Astrocyte (in vitro differentiated cells and primary cell): ENCODE data around the gene ACKR2. TPM values are rescaled to one million over a fixed set of nuclear protein-coding genes. Genes with fewer than 3 reads are reported as not detected.

Experiments
- DNase-seq: peaks from one replicate; pipeline ENCODE4 v3.0.0-alpha.2; 2010; ENCODE audit warnings: low read depth
- FAIRE-seq: peaks from 2 replicates; lab custom pipeline; 2011; peaks lifted over from hg19 to GRCh38; lab: Jason Lieb, UNC
- H2AFZ ChIP-seq: 2 replicates; pipeline ENCODE4 v1.6.0; 2012; ENCODE audit warnings: low read depth, low read length, inconsistent platforms
- H3K27ac ChIP-seq: 2 replicates; pipeline ENCODE4 v1.5.1; 2011; ENCODE audit warnings: low read depth, low read length, inconsistent platforms
- H3K27me3 ChIP-seq: 2 replicates; pipeline ENCODE4 v1.6.0; 2011; ENCODE audit warnings: low read length, inconsistent platforms; ENCODE audit not compliant: insufficient read depth
- H3K36me3 ChIP-seq: 2 replicates; pipeline ENCODE4 v1.5.1; 2011; ENCODE audit warnings: low read length, inconsistent platforms; ENCODE audit not compliant: insufficient read depth
- H3K4me1 ChIP-seq: 2 replicates; pipeline ENCODE4 v1.5.1; 2011; ENCODE audit warnings: low read length, inconsistent platforms; ENCODE audit not compliant: insufficient read depth
- H3K4me2 ChIP-seq: 2 replicates; pipeline ENCODE4 v1.6.0; 2012; ENCODE audit warnings: low read length, inconsistent platforms
- H3K4me3 ChIP-seq: 2 replicates; pipeline ENCODE4 v1.5.1; 2011; ENCODE audit warnings: low read depth, mild to moderate bottlenecking, low read length, inconsistent platforms; ENCODE audit not compliant: insufficient read depth
- H3K79me2 ChIP-seq: 2 replicates; pipeline ENCODE4 v1.6.0; 2012; ENCODE audit warnings: mild to moderate bottlenecking, low read length, inconsistent platforms; ENCODE audit not compliant: insufficient read depth
- H3K9ac ChIP-seq: 2 replicates; pipeline ENCODE4 v1.6.0; 2012; ENCODE audit warnings: mild to moderate bottlenecking, low read length, inconsistent platforms
- H3K9me3 ChIP-seq: 2 replicates; pipeline ENCODE4 v1.5.1; 2012; ENCODE audit warnings: low read depth, mild to moderate bottlenecking, low read length, inconsistent platforms; ENCODE audit not compliant: insufficient read depth
- H4K20me1 ChIP-seq: 2 replicates; pipeline ENCODE4 v1.6.0; 2012; ENCODE audit warnings: low read length, inconsistent platforms; ENCODE audit not compliant: insufficient read depth
- H3K27ac Mint-ChIP-seq: one replicate; pipeline ENCODE4 v1.8.0; 2021; ENCODE audit warnings: mild to moderate bottlenecking, mixed read lengths; ENCODE audit not compliant: unreplicated experiment
- H3K27me3 Mint-ChIP-seq: one replicate; pipeline ENCODE4 v1.8.0; 2021; ENCODE audit warnings: low read depth, mixed read lengths; ENCODE audit not compliant: unreplicated experiment
- H3K36me3 Mint-ChIP-seq: one replicate; pipeline ENCODE4 v1.8.0; 2021; ENCODE audit warnings: low read depth, mixed read lengths; ENCODE audit not compliant: unreplicated experiment
- H3K4me1 Mint-ChIP-seq: one replicate; pipeline ENCODE4 v1.8.0; 2021; ENCODE audit warnings: low read depth, mixed read lengths; ENCODE audit not compliant: unreplicated experiment
- H3K4me3 Mint-ChIP-seq: one replicate; pipeline ENCODE4 v1.8.0; 2021; ENCODE audit warnings: mild to moderate bottlenecking, moderate library complexity, mixed read lengths; ENCODE audit not compliant: unreplicated experiment
- H3K9me3 Mint-ChIP-seq: one replicate; pipeline ENCODE4 v1.8.0; 2021; ENCODE audit warnings: mild to moderate bottlenecking, mixed read lengths; ENCODE audit not compliant: unreplicated experiment
- CTCF ChIP-seq: IDR thresholded peaks from 2 replicates; pipeline ENCODE4 v1.5.1; 2011; ENCODE audit warnings: low read depth, mild to moderate bottlenecking, inconsistent platforms, low read length, moderate library complexity; ENCODE audit not compliant: insufficient read depth
- EZH2 ChIP-seq: IDR thresholded peaks from 2 replicates; pipeline ENCODE4 v1.6.1; 2012; ENCODE audit warnings: mild to moderate bottlenecking, low read length, inconsistent platforms; ENCODE audit not compliant: insufficient read depth
- total RNA-seq: library from RNA; stranded (reverse); gene quantifications from 2 replicates; pipeline ENCODE4 v1.2.1, GENCODE V29; 2021

ACKR2 gene
- total RNA-seq, 1 donor from 2014 or later = 1.7 TPM

- Histone ChIP-seq H4K20me1 (no peaks in the 10 kb centered on the region), H3K9me3 (no peaks in the 10 kb centered on the region), H3K27ac (no peak overlapping the region), H3K4me2 (no peak overlapping the region), H2AFZ (no peak overlapping the region), H3K9ac (no peak overlapping the region), H3K79me2 (no peaks in the 10 kb centered on the region), H3K27me3 (peaks cover 2% of the 10 kb centered on the region), H3K4me1 (no peaks in the 10 kb centered on the region), H3K36me3 (no peaks in the 10 kb centered on the region), H3K4me3 (no peak overlapping the region)
- DNase-seq (no peak), FAIRE-seq (no peak)
- H3K4me3 Mint-ChIP-seq = no peak overlapping the region
- H3K27me3 Mint-ChIP-seq = peaks cover 6% of the 10 kb centered on the region
- H3K27ac Mint-ChIP-seq = no peak overlapping the region
- TF ChIP-seq EZH2 (no peak), CTCF (no peak)
- peaks cover 7% of the 10 kb centered on the region for H3K9me3 Mint-ChIP-seq
- no peaks in the 10 kb centered on the region for H3K36me3 Mint-ChIP-seq
- H3K4me1 Mint-ChIP-seq = peaks cover 13% of the 10 kb centered on the region
Observed at GRCh38 chr3:42856544-42856943, 47.3 kb downstream of the ACKR2 start.

- Mint-ChIP-seq H3K27ac (no peak overlapping the region), H3K36me3 (no peaks in the 10 kb centered on the region), H3K4me1 (no peaks in the 10 kb centered on the region), H3K4me3 (no peak overlapping the region), H3K9me3 (peaks cover 3% of the 10 kb centered on the region), H3K27me3 (peaks cover 13% of the 10 kb centered on the region)
- Histone ChIP-seq H3K4me3 (no peak overlapping the region), H2AFZ (no peak overlapping the region), H3K79me2 (no peaks in the 10 kb centered on the region), H3K4me1 (no peaks in the 10 kb centered on the region), H3K36me3 (no peaks in the 10 kb centered on the region), H4K20me1 (no peaks in the 10 kb centered on the region), H3K27me3 (peaks cover 2% of the 10 kb centered on the region), H3K9ac (no peak overlapping the region), H3K27ac (no peak overlapping the region), H3K4me2 (no peak overlapping the region), H3K9me3 (no peaks in the 10 kb centered on the region)
- no peak for TF ChIP-seq EZH2
- TF ChIP-seq CTCF = no peak
- no peak for FAIRE-seq
- DNase-seq = no peak
Observed at GRCh38 chr3:42864321-42864950, 55.2 kb downstream of the ACKR2 start.

- Mint-ChIP-seq H3K36me3 (no peaks in the 10 kb centered on the region), H3K9me3 (no peaks in the 10 kb centered on the region), H3K4me1 (no peaks in the 10 kb centered on the region), H3K27me3 (peaks cover 18% of the 10 kb centered on the region), H3K27ac (no peak overlapping the region), H3K4me3 (no peak overlapping the region)
- H2AFZ ChIP-seq = no peak overlapping the region
- no peaks in the 10 kb centered on the region for H3K79me2 ChIP-seq
- H3K9ac ChIP-seq = no peak overlapping the region
- no peaks in the 10 kb centered on the region for H3K4me1 ChIP-seq
- H4K20me1 ChIP-seq = no peaks in the 10 kb centered on the region
- no peak overlapping the region for H3K4me2 ChIP-seq
- FAIRE-seq (no peak), DNase-seq (no peak)
- no peaks in the 10 kb centered on the region for H3K36me3 ChIP-seq
- TF ChIP-seq EZH2 (no peak), CTCF (no peak)
- H3K27ac ChIP-seq = no peak overlapping the region
- no peak overlapping the region for H3K4me3 ChIP-seq
- H3K27me3 ChIP-seq = peaks cover 2% of the 10 kb centered on the region
- no peaks in the 10 kb centered on the region for H3K9me3 ChIP-seq
Observed at GRCh38 chr3:42865256-42865655, 56.0 kb downstream of the ACKR2 start.
